Heart left ventricle (tissue), 16 donors: ENCODE data around the gene KIF5A. TPM values are rescaled to one million over a fixed set of nuclear protein-coding genes. Genes with fewer than 3 reads are reported as not detected.

Experiments
- ATAC-seq, 4 donors: fragments of 200-7000 bp; cut with Tn5 transposase; one replicate each; pipeline ENCODE4 v1.9.1; 2020 to 2022; ENCODE audit warnings: moderate library complexity in 4 of 4, mild to moderate bottlenecking in 3 of 4, moderate number of reproducible peaks in 1 of 4
- DNase-seq, 5 donors: peaks; one replicate each; pipeline ENCODE4 v3.0.0-alpha.2; 2020
- H3K27ac ChIP-seq, 12 donors: fragments of 200-600 bp; sonication (generic) in 4 of 12; one replicate each; pipeline versions ENCODE4 v1.5.0 to v1.8.0; 2016 to 2022; ENCODE audit warnings: mild to moderate bottlenecking in 2 of 12
- H3K27me3 ChIP-seq, 9 donors: fragments of 200-600 bp; sonication (generic) in 2 of 9; one replicate each; pipeline versions ENCODE4 v1.5.1 to v1.8.0; 2016 to 2022; ENCODE audit warnings: mild to moderate bottlenecking in 3 of 9
- H3K36me3 ChIP-seq, 9 donors: fragments of 200-600 bp; sonication (generic) in 2 of 9; one replicate each; pipeline versions ENCODE4 v1.5.0 to v1.8.0; 2018 to 2022; ENCODE audit warnings: mild to moderate bottlenecking in 2 of 9
- H3K4me1 ChIP-seq, 12 donors: fragments of 200-600 bp; sonication (generic) in 4 of 12; one replicate each; pipeline versions ENCODE4 v1.5.0 to v1.8.0; 2016 to 2022; ENCODE audit warnings: mild to moderate bottlenecking in 3 of 12
- H3K4me3 ChIP-seq, 12 donors: fragments of 200-600 bp; sonication (generic) in 4 of 12; one replicate each; pipeline versions ENCODE4 v1.5.0 to v1.8.0; 2017 to 2022; ENCODE audit warnings: mild to moderate bottlenecking in 9 of 12, moderate library complexity in 4 of 12
- H3K9me3 ChIP-seq, 12 donors: fragments of 200-600 bp; sonication (generic) in 4 of 12; one replicate each; pipeline versions ENCODE4 v1.5.0 to v1.8.0; 2016 to 2022; ENCODE audit warnings: mild to moderate bottlenecking in 1 of 12
- POLR2A ChIP-seq, 2 donors: fragments of 450-650 bp; IDR thresholded peaks; one replicate each; pipeline ENCODE4 v1.6.1; 2017; ENCODE audit warnings: antibody characterized with exemption in 2 of 2, mild to moderate bottlenecking in 2 of 2, moderate library complexity in 2 of 2
- WGBS, 4 donors: extraction: QIAGEN DNeasy Blood & Tissue Kit in 2 of 4; methylation state at CpG; one replicate each; pipeline versions ENCODE4 v1.1.5 to v1.1.7; 2013 to 2018; 5-methylcytosine and 5-hydroxymethylcytosine counted together
- intact Hi-C, 10 donors: fragments of 100-400 bp; cut with DNase I; formaldehyde crosslinking; loops; one replicate each; pipeline versions ENCODE4 v1.11.1 to v1.14.2; 2022
- polyA plus RNA-seq, 2 donors: library from polyadenylated mRNA; stranded (reverse); fragments of 200-250 nt; gene quantifications; one replicate each; pipeline ENCODE4 v1.2.3, GENCODE V29; 2013
- total RNA-seq, 9 donors: library from RNA; depleted of rRNA in 2 of 9; stranded (reverse); fragments of >200 nt in 2 of 9; fragmentation: NEBNext Ultra II Directional in 3 of 9; extraction: Animal tissue kit (Norgen Biotek cat#: 25700) in 3 of 9; gene quantifications; one replicate each; pipeline versions ENCODE4 v1.1.0 to v1.2.4, GENCODE V29; 2016 to 2023
- TF ChIP-seq, protein P1 (sequence below), 12 donors: fragments of 200-600 bp; sonication (generic) in 4 of 12; IDR thresholded peaks; one replicate each; pipeline versions ENCODE4 v1.5.0 to v1.8.0; 2018 to 2022; ENCODE audit warnings: antibody characterized with exemption in 12 of 12, mild to moderate bottlenecking in 5 of 12
- donor health status: ischemic (EF 13 %, LVEDD 7.1; RV severe dilation, severe dysfunction).
- donor health status: healthy with polysubstance abuse.
- donor health status: DM: no; HTN: yes; CAD: no.
- donor health status: DM: no; HTN: no; CAD: no.
- donor health status: ischemic (EF 25% LVEDD 6.9; RV normal size, moderate dysfunction).
- donor health status: ischemic (EF 25% LVEDD 5.7; RV mildly dilated, moderate dysfunction).
- donor health status: healthy.
- donor health status: DM: yes; HTN: yes; CAD: no.
- donor health status: ischemic (EF 35%, LVEDD 5.7; RV mildly dilated, moderate dysfunction).
- donor health status: nonischemic (EF 11% LVEDD 7.7; RV severe dilation, severe dysfunction).
- donor health status: DM: yes; HTN: yes; CAD: no.
- donor health status: PGD.
- donor health status: ischemic (EF 29% LVEDD 5.4; RV normal size, mild dysfunction).
- donor health status: nonischemic (EF 23%, LVEDD 6.1; RV moderate dilation, normal function).

Gene KIF5A
- total and polyA plus RNA-seq, 11 donors: 0.06 to 0.31 (median 0.14) TPM; not detected in 3

DNA sequence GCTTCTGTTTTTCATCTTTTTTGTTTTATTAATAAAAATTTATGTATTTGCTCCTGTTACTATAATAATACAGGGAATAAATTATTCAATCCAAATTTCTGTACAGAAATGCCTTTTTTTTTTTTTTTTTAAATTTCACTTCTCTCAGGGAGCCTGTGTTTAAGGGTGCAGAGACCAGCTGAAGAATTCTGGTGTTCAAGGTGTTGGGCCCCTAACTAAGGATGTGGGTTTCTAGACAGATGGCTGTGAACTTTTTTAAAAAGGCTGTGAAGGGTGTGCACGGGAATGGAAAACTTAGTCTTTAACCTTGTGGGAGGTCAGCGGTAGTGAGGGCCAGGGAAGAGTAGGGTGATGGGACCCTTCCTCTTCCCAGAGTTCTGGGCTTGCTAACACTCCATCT, 53.5 kb downstream of the KIF5A start:
- H3K36me3 ChIP-seq: peaks cover 0 to 59% (median 41%) of the 10 kb centered on the region in 9 donors
- intact Hi-C loops: no loop called here
- peak overlapping the region; percentile 6 to 98 (median 91) for H3K27ac ChIP-seq
- WGBS, 4 donors: 39 to 66% (median 58%) methylated on average over 2 of the region's 2 CpGs
- no peak for DNase-seq
- peaks cover 0 to 33% (median 15%) of the 10 kb centered on the region in 12 donors for H3K4me1 ChIP-seq
- no peak for ATAC-seq
- H3K4me3 ChIP-seq: peak overlapping the region in 2 of 12 donors; percentile 67 to 83
- H3K27me3 ChIP-seq: no peaks in the 10 kb centered on the region
- no peaks in the 10 kb centered on the region for H3K9me3 ChIP-seq
- TF ChIP-seq POLR2A (IDR thresholded peaks at IDR 0.05): no peak
- TF ChIP-seq, protein P1, sequence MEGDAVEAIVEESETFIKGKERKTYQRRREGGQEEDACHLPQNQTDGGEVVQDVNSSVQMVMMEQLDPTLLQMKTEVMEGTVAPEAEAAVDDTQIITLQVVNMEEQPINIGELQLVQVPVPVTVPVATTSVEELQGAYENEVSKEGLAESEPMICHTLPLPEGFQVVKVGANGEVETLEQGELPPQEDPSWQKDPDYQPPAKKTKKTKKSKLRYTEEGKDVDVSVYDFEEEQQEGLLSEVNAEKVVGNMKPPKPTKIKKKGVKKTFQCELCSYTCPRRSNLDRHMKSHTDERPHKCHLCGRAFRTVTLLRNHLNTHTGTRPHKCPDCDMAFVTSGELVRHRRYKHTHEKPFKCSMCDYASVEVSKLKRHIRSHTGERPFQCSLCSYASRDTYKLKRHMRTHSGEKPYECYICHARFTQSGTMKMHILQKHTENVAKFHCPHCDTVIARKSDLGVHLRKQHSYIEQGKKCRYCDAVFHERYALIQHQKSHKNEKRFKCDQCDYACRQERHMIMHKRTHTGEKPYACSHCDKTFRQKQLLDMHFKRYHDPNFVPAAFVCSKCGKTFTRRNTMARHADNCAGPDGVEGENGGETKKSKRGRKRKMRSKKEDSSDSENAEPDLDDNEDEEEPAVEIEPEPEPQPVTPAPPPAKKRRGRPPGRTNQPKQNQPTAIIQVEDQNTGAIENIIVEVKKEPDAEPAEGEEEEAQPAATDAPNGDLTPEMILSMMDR (IDR thresholded peaks at IDR 0.05): no peak

DNA sequence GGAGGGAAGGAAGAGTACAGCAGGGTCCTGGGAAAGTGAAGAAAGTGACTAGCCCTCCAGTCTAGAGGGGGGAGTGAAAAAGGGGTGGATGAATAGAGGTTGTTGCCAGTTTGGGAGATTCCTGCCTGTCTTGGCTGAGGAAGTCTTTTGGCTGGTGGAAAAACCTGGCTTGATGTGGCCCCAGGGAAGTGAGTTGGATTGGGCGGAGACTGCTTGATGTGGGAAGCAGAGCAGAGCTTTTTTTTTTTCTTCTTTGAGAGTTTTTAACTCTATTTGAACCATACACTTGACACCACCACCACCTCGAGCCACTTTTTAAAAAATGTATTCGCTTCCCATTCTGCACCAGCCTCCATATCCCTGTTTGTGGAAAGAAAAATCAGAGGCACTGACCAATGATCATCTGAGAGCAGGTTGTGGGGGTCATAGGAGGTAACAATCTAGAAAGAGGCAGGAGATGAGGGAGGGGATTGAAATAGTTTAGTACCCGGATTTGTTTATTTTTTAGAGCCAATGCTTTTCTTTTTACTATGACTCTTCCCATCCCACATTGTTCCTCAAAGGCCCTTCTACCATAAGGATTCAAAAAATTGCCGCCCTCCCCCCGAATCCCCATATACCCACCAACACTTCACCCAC, 54.1 kb downstream of the KIF5A start:
- intact Hi-C loops: no loop called here
- Histone ChIP-seq H3K4me1 (peaks cover 0 to 39% (median 17%) of the 10 kb centered on the region in 12 donors), H3K27ac (peak overlapping the region; percentile 76 to 98 (median 91)), H3K36me3 (peaks cover 0 to 57% (median 39%) of the 10 kb centered on the region in 9 donors), H3K9me3 (no peaks in the 10 kb centered on the region), H3K4me3 (peak overlapping the region; percentile 67 to 96 (median 77)), H3K27me3 (no peaks in the 10 kb centered on the region)
- 26 to 37% (median 34%) methylated on average over 6 of the region's 6 CpGs for WGBS, 4 donors
- ATAC-seq (peak; percentile 43 to 76 (median 60)), DNase-seq (peak in 4 of 5 donors; percentile 66 to 79 (median 74))
- TF ChIP-seq POLR2A (IDR thresholded peaks at IDR 0.05): no peak
- TF ChIP-seq, protein P1 (IDR thresholded peaks at IDR 0.05): no peak

DNA sequence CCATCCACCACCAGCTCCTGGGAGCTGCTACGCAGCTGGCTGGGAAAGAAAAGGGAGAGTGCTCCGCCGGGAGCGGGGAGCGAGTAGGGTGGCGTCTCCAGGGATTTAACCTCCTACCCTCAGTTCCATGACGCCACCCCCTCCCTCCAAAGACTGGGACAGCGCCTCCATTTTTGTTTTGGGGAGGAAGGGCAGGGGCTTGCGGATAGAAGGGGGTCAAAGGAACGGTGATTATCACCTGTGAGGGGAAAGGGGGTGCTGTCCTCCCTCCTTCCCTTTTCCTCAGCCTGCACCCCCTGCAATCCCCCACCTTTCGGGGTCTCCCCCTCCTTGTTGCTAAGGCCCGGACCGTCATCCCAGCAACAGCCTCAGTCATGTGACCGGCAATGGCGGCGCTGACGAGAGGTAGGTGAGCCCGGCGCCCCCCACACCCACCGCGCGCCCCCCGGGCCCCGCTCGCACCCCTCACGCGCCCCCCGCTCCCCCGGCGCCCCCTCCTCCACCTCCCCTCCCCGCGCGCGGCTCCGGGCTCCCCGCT, 54.7 kb downstream of the KIF5A start, which contains the start of gene DTX3:
TSS of gene DTX3 (plus strand) at position 371 of the 538 bp plus-strand sequence. CDS start 1,694 bp downstream, outside the sequence.
- intact Hi-C loops: no loop called here
- H3K36me3 ChIP-seq: peaks cover 0 to 53% (median 34%) of the 10 kb centered on the region in 9 donors
- 1 to 3% (median 2%) methylated on average over 13 to 36 of the region's 36 CpGs for WGBS, 4 donors
- no peaks in the 10 kb centered on the region for H3K27me3 ChIP-seq
- H3K4me3 ChIP-seq: peak within 1 kb of the TSS; percentile 67 to 96 (median 77)
- DNase-seq: peak; percentile 54 to 67 (median 55)
- peak within 1 kb of the TSS; percentile 76 to 98 (median 91) for H3K27ac ChIP-seq
- no peaks in the 10 kb centered on the region for H3K9me3 ChIP-seq
- H3K4me1 ChIP-seq: peaks cover 0 to 45% (median 17%) of the 10 kb centered on the region in 12 donors
- ATAC-seq: peak; percentile 50 to 61 (median 58)
- TF ChIP-seq, protein P1 (IDR thresholded peaks at IDR 0.05): no peak
- TF ChIP-seq POLR2A (IDR thresholded peaks at IDR 0.05): no peak
